ENCODE data around the gene BNIP5. TPM values are rescaled to one million over a fixed set of nuclear protein-coding genes. Genes with fewer than 3 reads are reported as not detected.

The BNIP5 gene
- polyA plus RNA-seq, 3 donors = not detected

DNA sequence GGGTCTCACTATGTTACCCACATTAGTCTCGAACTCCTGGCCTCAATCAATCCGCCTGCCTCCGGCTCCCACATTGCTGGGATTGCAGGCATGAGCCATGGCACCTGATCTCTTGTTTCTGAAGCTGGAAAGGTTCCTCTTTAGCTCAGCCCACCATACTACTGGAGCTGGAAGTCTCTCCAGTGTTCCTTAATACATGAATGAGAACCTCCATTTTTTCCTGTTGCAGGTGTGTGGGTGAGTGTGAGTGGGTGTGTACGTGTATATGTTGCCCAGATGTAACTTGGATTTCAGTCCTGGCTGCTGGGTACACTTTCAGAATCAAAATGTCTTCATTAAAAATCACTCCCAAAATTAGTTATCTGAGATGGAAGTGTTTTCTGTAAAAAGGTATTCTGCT lies 55.7 kb downstream of the BNIP5 start:
- no peak overlapping the region for H3K4me3 ChIP-seq (replicated peaks in 1 of 3; ENCODE audit: low read depth in 2 of 3, low read length in 3 of 3)
- TF ChIP-seq, protein P1, sequence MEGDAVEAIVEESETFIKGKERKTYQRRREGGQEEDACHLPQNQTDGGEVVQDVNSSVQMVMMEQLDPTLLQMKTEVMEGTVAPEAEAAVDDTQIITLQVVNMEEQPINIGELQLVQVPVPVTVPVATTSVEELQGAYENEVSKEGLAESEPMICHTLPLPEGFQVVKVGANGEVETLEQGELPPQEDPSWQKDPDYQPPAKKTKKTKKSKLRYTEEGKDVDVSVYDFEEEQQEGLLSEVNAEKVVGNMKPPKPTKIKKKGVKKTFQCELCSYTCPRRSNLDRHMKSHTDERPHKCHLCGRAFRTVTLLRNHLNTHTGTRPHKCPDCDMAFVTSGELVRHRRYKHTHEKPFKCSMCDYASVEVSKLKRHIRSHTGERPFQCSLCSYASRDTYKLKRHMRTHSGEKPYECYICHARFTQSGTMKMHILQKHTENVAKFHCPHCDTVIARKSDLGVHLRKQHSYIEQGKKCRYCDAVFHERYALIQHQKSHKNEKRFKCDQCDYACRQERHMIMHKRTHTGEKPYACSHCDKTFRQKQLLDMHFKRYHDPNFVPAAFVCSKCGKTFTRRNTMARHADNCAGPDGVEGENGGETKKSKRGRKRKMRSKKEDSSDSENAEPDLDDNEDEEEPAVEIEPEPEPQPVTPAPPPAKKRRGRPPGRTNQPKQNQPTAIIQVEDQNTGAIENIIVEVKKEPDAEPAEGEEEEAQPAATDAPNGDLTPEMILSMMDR (IDR thresholded peaks at IDR 0.05) = no peak
- H3K4me2 ChIP-seq (replicated peaks; ENCODE audit: extremely low read depth, low read length, poor library complexity, severe bottlenecking) = no peak overlapping the region
- Mint-ChIP-seq H3K27ac (peak overlapping the region in 6 of 7 donors; percentile 22 to 89 (median 84)), H3K4me3 (no peak overlapping the region), H3K27me3 (ENCODE audit: low read depth in 3 of 3) (peaks cover 3 to 7% (median 3%) of the 10 kb centered on the region in 3 donors), H3K4me1 (peaks cover 67% of the 10 kb centered on the region), H3K9me3 (peaks cover 0 to 3% (median 0%) of the 10 kb centered on the region in 7 donors), H3K36me3 (no peaks in the 10 kb centered on the region)
- peaks cover 49 to 64% of the 10 kb centered on the region in 2 donors for H3K4me1 ChIP-seq (ENCODE audit: control insufficient read depth in 1 of 2, insufficient read depth in 2 of 2, low read length in 2 of 2)
- no peaks in the 10 kb centered on the region for H3K9me3 ChIP-seq (replicated peaks in 1 of 2; ENCODE audit: control insufficient read depth in 1 of 2, insufficient read depth in 1 of 2, low read length in 2 of 2)
- no peak overlapping the region for H2AFZ ChIP-seq (ENCODE audit: insufficient read depth, low read depth, low read length, poor library complexity, severe bottlenecking)
- H3K9ac ChIP-seq (ENCODE audit: insufficient read depth, low read length, poor library complexity, severe bottlenecking) = no peak overlapping the region
- no peak for DNase-seq
- H3K27me3 ChIP-seq (ENCODE audit: control insufficient read depth in 2 of 2, insufficient read depth in 2 of 2, low read length in 2 of 2) = no peaks in the 10 kb centered on the region
- H3K27ac ChIP-seq (ENCODE audit: low read depth in 1 of 2, low read length in 2 of 2) = peak overlapping the region; percentile 41 to 62
- WGBS (ENCODE audit: insufficient coverage) = 40% methylated on average over 1 of the region's 4 CpGs
- H3K79me2 ChIP-seq (ENCODE audit: insufficient read depth, low read length) = no peaks in the 10 kb centered on the region
- H4K20me1 ChIP-seq (ENCODE audit: insufficient read depth, low read length) = no peaks in the 10 kb centered on the region
- H3K36me3 ChIP-seq (replicated peaks in 1 of 2; ENCODE audit: control insufficient read depth in 1 of 2, insufficient read depth in 2 of 2, low read length in 2 of 2) = no peaks in the 10 kb centered on the region
- intact Hi-C loops (cut with micrococcal nuclease) = no loop called here

DNA sequence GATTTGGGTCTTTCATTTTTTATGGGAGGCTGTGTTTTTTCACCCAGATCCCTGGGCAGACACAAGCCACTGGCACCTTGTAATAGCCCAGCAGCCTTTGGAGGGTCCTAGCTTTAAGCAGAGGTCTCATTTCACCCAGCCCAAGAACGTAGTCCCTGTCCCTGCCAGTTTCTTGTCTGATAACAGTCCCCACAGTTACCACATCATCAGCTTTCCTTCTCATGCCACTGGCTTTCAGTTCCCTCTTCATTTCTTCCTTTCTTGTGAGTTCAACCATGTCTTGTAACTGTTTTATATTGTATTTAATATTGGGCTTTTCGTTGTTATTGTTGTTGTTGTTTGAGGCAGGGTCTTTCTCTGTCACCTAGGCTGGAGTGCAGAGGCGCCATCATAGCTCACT lies 56.2 kb downstream of the BNIP5 start:
- Mint-ChIP-seq H3K27ac (peak overlapping the region; percentile 22 to 89 (median 82)), H3K9me3 (peaks cover 0 to 3% (median 0%) of the 10 kb centered on the region in 7 donors), H3K27me3 (ENCODE audit: low read depth in 3 of 3) (peaks cover 3 to 7% (median 3%) of the 10 kb centered on the region in 3 donors), H3K4me3 (peak overlapping the region in 1 of 2 donors; percentile 65), H3K4me1 (peaks cover 62% of the 10 kb centered on the region), H3K36me3 (no peaks in the 10 kb centered on the region)
- peak; percentile 45 to 77 (median 68) for DNase-seq
- intact Hi-C loops (cut with micrococcal nuclease) = no loop called here
- Histone ChIP-seq H3K79me2 (ENCODE audit: insufficient read depth, low read length) (no peaks in the 10 kb centered on the region), H3K9ac (ENCODE audit: insufficient read depth, low read length, poor library complexity, severe bottlenecking) (no peak overlapping the region), H3K27me3 (ENCODE audit: control insufficient read depth in 2 of 2, insufficient read depth in 2 of 2, low read length in 2 of 2) (no peaks in the 10 kb centered on the region), H4K20me1 (ENCODE audit: insufficient read depth, low read length) (no peaks in the 10 kb centered on the region), H3K4me2 (replicated peaks; ENCODE audit: extremely low read depth, low read length, poor library complexity, severe bottlenecking) (peak overlapping the region; percentile 17), H3K4me1 (ENCODE audit: control insufficient read depth in 1 of 2, insufficient read depth in 2 of 2, low read length in 2 of 2) (peaks cover 45 to 59% of the 10 kb centered on the region in 2 donors), H3K9me3 (replicated peaks in 1 of 2; ENCODE audit: control insufficient read depth in 1 of 2, insufficient read depth in 1 of 2, low read length in 2 of 2) (no peaks in the 10 kb centered on the region), H3K36me3 (replicated peaks in 1 of 2; ENCODE audit: control insufficient read depth in 1 of 2, insufficient read depth in 2 of 2, low read length in 2 of 2) (no peaks in the 10 kb centered on the region), H3K4me3 (replicated peaks in 1 of 3; ENCODE audit: low read depth in 2 of 3, low read length in 3 of 3) (no peak overlapping the region), H2AFZ (ENCODE audit: insufficient read depth, low read depth, low read length, poor library complexity, severe bottlenecking) (no peak overlapping the region), H3K27ac (ENCODE audit: low read depth in 1 of 2, low read length in 2 of 2) (peak overlapping the region; percentile 41 to 62)
- TF ChIP-seq, protein P1 (IDR thresholded peaks at IDR 0.05) = no peak
- WGBS (ENCODE audit: insufficient coverage) = 44% methylated on average over 3 of the region's 3 CpGs

Measured in CD14-positive monocyte (primary cell).